GM19395 (cell line): ENCODE measurements around the gene BPIFA3.

Experiments used
- ATAC-seq: cut with Tn5 transposase; IDR thresholded peaks from one replicate; pipeline ENCODE4 v1.9.1; 2021; ENCODE audit warnings: mild to moderate bottlenecking, moderate library complexity; ENCODE audit not compliant: unreplicated experiment

BPIFA3 gene

GRCh38 chr20:33259371-33259770, 42.2 kb downstream of the BPIFA3 start:
- ATAC-seq, result no peak

- no peak for ATAC-seq
Observed at GRCh38 chr20:33261465-33261864, 44.3 kb downstream of the BPIFA3 start.

- ATAC-seq, result no peak
Observed at GRCh38 chr20:33262658-33263065, 45.5 kb downstream of the BPIFA3 start.

GRCh38 chr20:33263784-33264183, 46.6 kb downstream of the BPIFA3 start:
- no peak for ATAC-seq

GRCh38 chr20:33267701-33268100, 50.5 kb downstream of the BPIFA3 start:
- ATAC-seq, result no peak

- ATAC-seq, result no peak
Observed at GRCh38 chr20:33272155-33272873, 55.2 kb downstream of the BPIFA3 start.

GRCh38 chr20:33273117-33273851, 56.1 kb downstream of the BPIFA3 start:
- no peak for ATAC-seq

GRCh38 chr20:33275215-33275614, 58.1 kb downstream of the BPIFA3 start:
- no peak for ATAC-seq

GRCh38 chr20:33275871-33276270, 58.7 kb downstream of the BPIFA3 start:
- no peak for ATAC-seq

GRCh38 chr20:33276303-33277113, 59.4 kb downstream of the BPIFA3 start:
- no peak for ATAC-seq
